H1 (cell line): ENCODE measurements around the gene HS6ST3. TPM values are rescaled to one million over a fixed set of nuclear protein-coding genes. Genes with fewer than 3 reads are reported as not detected.

ENCODE experiments used
- CTCF ChIA-PET: fragments of 300-600 bp; sonication (Branson Sonifier 250); formaldehyde crosslinking; loops from one replicate; lab custom pipeline; 2021; ENCODE audit not compliant: partially characterized antibody; lab: Charles Lee
- POLR2A ChIA-PET: fragments of 300-600 bp; sonication (Branson Sonifier 250); formaldehyde crosslinking; loops from one replicate; lab custom pipeline; 2021; ENCODE audit warnings: inconsistent platforms; ENCODE audit not compliant: partially characterized antibody; lab: Charles Lee
- DNase-seq, 2 experiments: peaks; one replicate each; pipeline versions ENCODE4 v3.0.0 to v3.0.0-alpha.2; 2010 to 2022; ENCODE audit warnings: low spot score in 2 of 2, low read depth in 1 of 2, mixed read lengths in 1 of 2
- FAIRE-seq: peaks from 2 replicates; lab custom pipeline; 2011; peaks lifted over from hg19 to GRCh38; lab: Jason Lieb, UNC
- H2AFZ ChIP-seq: 2 replicates; pipeline ENCODE4 v1.8.1; 2012; ENCODE audit warnings: low read length, inconsistent platforms
- H2AK5ac ChIP-seq: 2 replicates; pipeline ENCODE4 v1.6.1; 2013; ENCODE audit warnings: low read depth, low read length
- H2BK120ac ChIP-seq: replicated peaks from 2 replicates; pipeline ENCODE3; 2013; ENCODE audit warnings: low read depth, low read length, inconsistent platforms
- H2BK12ac ChIP-seq: 2 replicates; pipeline ENCODE4 v1.6.1; 2013; ENCODE audit warnings: low read depth, low read length
- H2BK15ac ChIP-seq: 2 replicates; pipeline ENCODE4 v1.6.1; 2013; ENCODE audit warnings: low read length
- H2BK20ac ChIP-seq: 2 replicates; pipeline ENCODE4 v1.6.1; 2013; ENCODE audit warnings: low read length
- H2BK5ac ChIP-seq: 2 replicates; pipeline ENCODE4 v1.6.1; 2013; ENCODE audit warnings: low read depth, low read length
- H3K14ac ChIP-seq: 2 replicates; pipeline ENCODE4 v1.6.1; 2013; ENCODE audit warnings: inconsistent platforms; ENCODE audit not compliant: insufficient read length
- H3K18ac ChIP-seq: 2 replicates; pipeline ENCODE4 v1.6.1; 2013; ENCODE audit warnings: low read length; ENCODE audit errors: extremely low read depth
- H3K23ac ChIP-seq: 2 replicates; pipeline ENCODE4 v1.6.1; 2013; ENCODE audit warnings: inconsistent platforms; ENCODE audit not compliant: insufficient read length
- H3K23me2 ChIP-seq: 2 replicates; pipeline ENCODE4 v1.6.1; 2013; ENCODE audit warnings: low read depth, low read length
- H3K27ac ChIP-seq: 2 replicates; pipeline ENCODE4 v1.6.1; 2011; ENCODE audit warnings: low read depth, low read length, inconsistent platforms
- H3K27me3 ChIP-seq, 4 experiments: replicated peaks in 1 of 4; 1 replicate in 1 of 4; 2 replicates in 3 of 4; pipeline versions ENCODE4 v1.6.1 to v1.8.1; 2011 to 2013; ENCODE audit warnings: low read length in 3 of 4, mild to moderate bottlenecking in 3 of 4, inconsistent platforms in 2 of 4, mixed read lengths in 2 of 4, moderate library complexity in 1 of 4; ENCODE audit not compliant: control insufficient read depth in 3 of 4, insufficient read depth in 3 of 4; ENCODE audit errors: extremely low read depth in 1 of 4
- H3K36me3 ChIP-seq, 4 experiments: 2 replicates each; pipeline versions ENCODE4 v1.6.1 to v1.8.1; 2011 to 2013; ENCODE audit warnings: mild to moderate bottlenecking in 4 of 4, low read length in 3 of 4, moderate library complexity in 2 of 4, control low read depth in 1 of 4, inconsistent platforms in 1 of 4; ENCODE audit not compliant: insufficient read depth in 4 of 4, control insufficient read depth in 2 of 4
- H3K4ac ChIP-seq: replicated peaks from 2 replicates; pipeline ENCODE3; 2013; ENCODE audit warnings: low read length, low read depth, mixed read lengths, inconsistent platforms; ENCODE audit not compliant: insufficient read length
- H3K4me1 ChIP-seq, 4 experiments: replicated peaks in 1 of 4; 1 replicate in 1 of 4; 2 replicates in 3 of 4; pipeline versions ENCODE4 v1.6.1 to v1.8.1; 2011 to 2013; ENCODE audit warnings: low read length in 3 of 4, inconsistent platforms in 2 of 4, mixed read lengths in 1 of 4; ENCODE audit not compliant: insufficient read depth in 4 of 4, control insufficient read depth in 3 of 4
- H3K4me2 ChIP-seq, 2 experiments: 2 replicates each; pipeline versions ENCODE4 v1.6.1 to v1.8.1; 2011 to 2013; ENCODE audit warnings: low read depth in 2 of 2, low read length in 2 of 2, control low read depth in 1 of 2, inconsistent platforms in 1 of 2, mild to moderate bottlenecking in 1 of 2; ENCODE audit not compliant: insufficient read depth in 1 of 2
- H3K4me3 ChIP-seq, 4 experiments: fragments of 200-600, 300-600 bp in 1 of 4; sonication (generic), shearing (Covaris generic), sonication (Bioruptor Twin) in 1 of 4; 2 replicates each; pipeline versions ENCODE4 v1.5.1 to v1.8.1; 2011 to 2016; ENCODE audit warnings: low read length in 4 of 4, low read depth in 3 of 4, control low read depth in 2 of 4, inconsistent platforms in 2 of 4, mild to moderate bottlenecking in 2 of 4, mixed read lengths in 1 of 4, moderate library complexity in 1 of 4; ENCODE audit not compliant: insufficient read depth in 2 of 4; ENCODE audit errors: extremely low read depth in 1 of 4
- H3K56ac ChIP-seq: replicated peaks from 2 replicates; pipeline ENCODE3; 2013; ENCODE audit warnings: low read depth, mild to moderate bottlenecking, mixed read lengths, low read length, inconsistent platforms; ENCODE audit not compliant: insufficient read length
- H3K79me1 ChIP-seq: 2 replicates; pipeline ENCODE4 v1.6.1; 2013; ENCODE audit warnings: low read depth, low read length, control low read depth
- H3K79me2 ChIP-seq, 2 experiments: 2 replicates each; pipeline versions ENCODE4 v1.6.1 to v1.8.1; 2012 to 2013; ENCODE audit warnings: low read length in 2 of 2, mild to moderate bottlenecking in 2 of 2, inconsistent platforms in 1 of 2; ENCODE audit not compliant: insufficient read depth in 2 of 2, control insufficient read depth in 1 of 2
- H3K9ac ChIP-seq, 4 experiments: replicated peaks in 1 of 4; 1 replicate in 1 of 4; 2 replicates in 3 of 4; pipeline versions ENCODE4 v1.6.1 to v1.8.1; 2011 to 2013; ENCODE audit warnings: low read depth in 3 of 4, low read length in 3 of 4, control low read depth in 2 of 4, mild to moderate bottlenecking in 2 of 4, moderate library complexity in 2 of 4, inconsistent platforms in 1 of 4; ENCODE audit errors: extremely low read depth in 1 of 4
- H3K9me3 ChIP-seq, 2 experiments: 2 replicates each; pipeline versions ENCODE4 v1.6.1 to v1.8.1; 2012 to 2013; ENCODE audit warnings: mild to moderate bottlenecking in 2 of 2, moderate library complexity in 2 of 2, control low read depth in 1 of 2, inconsistent platforms in 1 of 2, low read depth in 1 of 2, low read length in 1 of 2, mixed read lengths in 1 of 2; ENCODE audit not compliant: insufficient read depth in 2 of 2
- H4K20me1 ChIP-seq, 2 experiments: replicated peaks in 1 of 2; 2 replicates each; pipeline versions ENCODE3 to v1.8.1; 2011 to 2013; ENCODE audit warnings: inconsistent platforms in 2 of 2, low read length in 2 of 2, mild to moderate bottlenecking in 1 of 2; ENCODE audit not compliant: insufficient read depth in 2 of 2, control insufficient read depth in 1 of 2
- H4K5ac ChIP-seq: 2 replicates; pipeline ENCODE4 v1.6.1; 2013; ENCODE audit warnings: low read length, low read depth, mixed read lengths, inconsistent platforms; ENCODE audit not compliant: insufficient read length
- H4K8ac ChIP-seq: 2 replicates; pipeline ENCODE4 v1.8.0; 2013; ENCODE audit warnings: mild to moderate bottlenecking, moderate library complexity, low read length, inconsistent platforms; ENCODE audit not compliant: insufficient read depth; ENCODE audit errors: extremely low read depth
- H4K91ac ChIP-seq: replicated peaks from 2 replicates; pipeline ENCODE3; 2013; ENCODE audit warnings: low read length, mixed read lengths, inconsistent platforms; ENCODE audit not compliant: insufficient read length
- ASH2L ChIP-seq: fragments of 200-600, 300-600 bp; sonication (generic); IDR thresholded peaks from one replicate; pipeline ENCODE4 v1.7.1; 2017; ENCODE audit warnings: low read length
- SRF ChIP-seq: IDR thresholded peaks from 2 replicates; pipeline ENCODE4 v1.6.1; 2011; ENCODE audit warnings: mild to moderate bottlenecking, low read depth, low read length, moderate library complexity
- WGBS, 2 experiments: shearing (Covaris generic) in 1 of 2; methylation state at CpG; one replicate each; pipeline versions ENCODE4 v1.1.6 to v1.1.7; 2013 to 2015; ENCODE audit warnings: low lambda C conversion rate in 2 of 2, mixed read lengths in 2 of 2, inconsistent platforms in 1 of 2, low coverage in 1 of 2, missing lambda C conversion rate in 1 of 2; ENCODE audit not compliant: insufficient replicate concordance in 2 of 2, insufficient coverage in 1 of 2, insufficient read length in 1 of 2; ENCODE audit errors: extremely low coverage in 1 of 2, missing lambda C conversion rate in 1 of 2; 5-methylcytosine and 5-hydroxymethylcytosine counted together
- polyA plus RNA-seq, 7 experiments: library from polyadenylated mRNA; depleted of rRNA in 3 of 7; stranded (reverse) in 5 of 7; unstranded in 2 of 7; fragments of >200 nt in 5 of 7; fragments of 200-250 nt in 2 of 7; gene quantifications; 1 replicate in 5 of 7; 2 replicates in 1 of 7; 4 replicates in 1 of 7; pipeline versions ENCODE4 v1.2.1 to v1.2.3, GENCODE V29; 2011 to 2013; ENCODE audit warnings: missing spikeins in 2 of 7, mixed read lengths in 2 of 7
- total RNA-seq: library from RNA; stranded (reverse); fragmentation: NEBNext Ultra II Directional; extraction: Animal tissue kit (Norgen Biotek cat#: 25700); gene quantifications from 2 replicates; pipeline ENCODE4 v1.2.1, GENCODE V29; 2021

The HS6ST3 gene
- total and polyA plus RNA-seq, 2 of the 8 experiments (the other 6 are each of a cell fraction or from before 2014, with no cell fraction given), result 0.45 to 1.2 TPM

- Histone ChIP-seq H4K5ac (no peak overlapping the region), H3K4ac (no peak overlapping the region), H3K4me2 (no peak overlapping the region), H2BK20ac (no peak overlapping the region), H2AFZ (no peak overlapping the region), H3K79me1 (no peaks in the 10 kb centered on the region), H2BK5ac (no peak overlapping the region), H3K56ac (no peak overlapping the region), H3K18ac (no peak overlapping the region), H3K23ac (no peak overlapping the region), H3K27me3 (no peaks in the 10 kb centered on the region), H3K4me1 (no peaks in the 10 kb centered on the region), H3K27ac (no peak overlapping the region), H4K91ac (no peak overlapping the region), H3K79me2 (no peaks in the 10 kb centered on the region), H2AK5ac (no peak overlapping the region), H3K23me2 (no peaks in the 10 kb centered on the region), H2BK15ac (no peak overlapping the region), H3K4me3 (no peak overlapping the region), H4K20me1 (no peaks in the 10 kb centered on the region), H4K8ac (no peak overlapping the region), H3K36me3 (no peaks in the 10 kb centered on the region), H3K14ac (no peak overlapping the region), H3K9ac (no peak overlapping the region), H2BK120ac (no peak overlapping the region), H3K9me3 (no peaks in the 10 kb centered on the region), H2BK12ac (no peak overlapping the region)
- DNase-seq (no peak), FAIRE-seq (no peak)
- POLR2A ChIA-PET, result no interaction called here
- 89% methylated on average over 5 of the region's 5 CpGs; no CpG with 5 or more reads in 1 of the 2 experiments for WGBS, 2 experiments
- CTCF ChIA-PET, result interaction anchor here (2.0 kb wide), 1 partner anchor 11 kb away, joined by 5 read pairs; no protein-coding TSS in a partner anchor
- no peak for TF ChIP-seq ASH2L
- no peak for TF ChIP-seq SRF
These were observed 577.5 kb downstream of the HS6ST3 start for GRCh38 chr13:96667294-96668018.
